GM19240 (cell line): ENCODE measurements around the gene BACH2.
"Not testable (repeated sequence)": the region's sequence is repeated elsewhere in the genome, so short reads cannot be mapped to it uniquely, and the experiment has no call there.

Experiments
- DNase-seq: peaks from one replicate; pipeline ENCODE4 v3.0.0; 2011; ENCODE audit warnings: low spot score; ENCODE audit not compliant: insufficient read length

The BACH2 gene

GRCh38 chr6:90214966-90215365, 81.7 kb downstream of the BACH2 start:
- no peak for DNase-seq

- DNase-seq, result no peak
These were observed 82.2 kb downstream of the BACH2 start for GRCh38 chr6:90214461-90214860.

- DNase-seq, result no peak
These were observed 84.4 kb downstream of the BACH2 start for GRCh38 chr6:90212274-90212673.

DNA sequence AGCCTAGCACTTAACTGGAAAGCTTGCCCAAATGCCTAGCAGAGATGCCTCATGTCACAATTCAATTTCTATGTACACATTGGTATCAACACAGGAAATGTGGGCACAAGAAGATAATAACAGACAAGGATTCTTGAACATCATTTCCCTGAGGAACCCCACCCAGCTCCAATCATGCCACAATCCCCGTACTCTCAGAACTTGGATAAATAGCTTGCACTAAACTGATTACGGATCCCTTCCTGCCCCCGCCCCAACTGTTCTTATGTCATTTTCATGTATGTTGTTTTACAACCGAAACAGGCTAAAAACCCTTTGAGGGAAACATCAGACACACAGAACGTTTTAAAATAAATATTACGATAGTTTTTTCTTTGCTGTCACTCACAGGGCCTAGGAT, 87.1 kb downstream of the BACH2 start:
- DNase-seq, result no peak

DNA sequence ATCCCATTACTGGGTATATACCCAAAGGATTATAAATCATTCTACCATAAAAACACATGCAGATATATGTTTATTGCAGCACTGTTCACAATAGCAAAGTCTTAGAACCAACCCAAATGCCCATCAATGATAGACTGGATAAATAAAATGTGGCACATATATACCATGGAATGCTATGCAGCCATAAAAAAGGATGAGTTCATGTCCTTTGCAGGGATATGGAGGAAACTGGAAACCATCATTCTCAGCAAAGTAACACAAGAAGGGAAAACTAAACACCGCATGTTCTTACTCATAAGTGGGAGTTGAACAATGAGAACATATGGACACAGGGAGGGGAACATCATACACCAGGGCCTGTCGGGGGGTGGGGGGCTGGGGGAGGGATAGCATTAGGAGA, 88.0 kb downstream of the BACH2 start:
- not testable (repeated sequence) for DNase-seq

- DNase-seq, result no peak
These were observed 92.2 kb downstream of the BACH2 start for GRCh38 chr6:90204327-90205056.

DNA sequence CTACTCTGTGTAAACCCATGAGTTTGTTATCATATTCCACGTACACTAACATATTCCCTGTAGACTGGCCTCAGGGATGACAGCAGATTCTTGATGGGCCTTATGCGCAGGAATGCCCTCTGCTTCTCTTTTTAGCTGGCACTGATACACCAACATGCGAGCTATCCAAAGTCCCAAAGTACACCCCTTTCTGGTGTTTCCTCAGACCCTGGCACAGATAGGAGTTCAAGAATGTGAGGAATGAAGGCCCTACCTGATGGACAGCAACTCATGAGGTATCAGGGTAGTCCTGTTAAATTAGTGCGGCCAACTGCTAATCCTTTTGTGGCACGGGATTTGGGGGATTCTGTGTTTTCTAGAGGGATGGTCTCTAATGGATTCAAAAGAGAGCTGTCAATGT, 93.0 kb downstream of the BACH2 start:
- DNase-seq, result no peak

DNA sequence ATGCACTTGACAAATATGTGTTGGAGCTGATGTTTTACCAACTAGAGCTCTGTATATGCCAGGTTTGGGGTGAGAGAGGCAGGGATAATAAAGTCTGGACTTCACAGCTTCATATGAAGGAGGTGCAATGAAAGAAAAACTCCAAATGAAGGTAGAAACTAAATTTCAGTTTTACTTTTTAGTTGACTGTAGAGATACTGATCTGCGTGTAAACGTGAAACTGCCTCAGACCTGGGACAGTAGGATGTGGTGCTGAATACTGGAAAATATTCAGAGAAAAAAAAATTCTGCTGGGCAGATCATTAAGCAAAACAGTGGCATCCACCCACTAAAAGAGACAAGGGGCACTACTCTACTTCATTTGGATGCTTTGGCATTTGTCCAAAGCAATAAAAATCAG, 94.5 kb downstream of the BACH2 start:
- no peak for DNase-seq

- no peak for DNase-seq
These were observed 96.7 kb downstream of the BACH2 start for GRCh38 chr6:90199900-90200299.

DNA sequence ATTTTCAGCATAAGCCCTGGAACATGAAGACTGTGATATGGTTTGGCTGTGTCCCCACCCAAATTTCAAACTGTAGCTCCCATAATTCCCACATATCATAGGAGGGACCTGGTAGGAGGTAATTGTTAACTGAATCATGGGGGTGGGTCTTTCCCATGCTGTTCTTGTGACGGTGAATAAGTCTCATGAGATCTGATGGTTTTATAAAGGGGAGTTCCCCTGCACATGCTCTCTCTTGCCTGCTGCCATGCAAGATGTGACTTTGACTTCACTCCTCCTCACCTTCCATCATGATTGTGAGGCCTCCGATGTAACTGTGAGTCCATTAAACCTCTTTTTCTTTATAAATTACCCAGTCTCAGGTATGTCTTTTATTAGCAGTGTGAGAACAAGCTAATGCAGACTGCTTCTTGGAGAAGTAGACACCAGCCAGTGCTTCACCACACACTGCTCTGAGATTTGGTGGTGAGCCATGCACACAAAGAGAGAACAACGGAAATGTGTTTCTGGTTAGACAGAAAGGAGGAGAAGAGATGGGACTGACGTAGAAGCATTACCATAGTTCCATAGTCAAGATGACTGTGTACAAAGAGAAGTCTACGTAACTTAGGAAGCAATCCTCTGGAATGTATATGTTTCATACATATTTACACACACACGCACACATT, 97.8 kb downstream of the BACH2 start:
- no peak for DNase-seq

DNA sequence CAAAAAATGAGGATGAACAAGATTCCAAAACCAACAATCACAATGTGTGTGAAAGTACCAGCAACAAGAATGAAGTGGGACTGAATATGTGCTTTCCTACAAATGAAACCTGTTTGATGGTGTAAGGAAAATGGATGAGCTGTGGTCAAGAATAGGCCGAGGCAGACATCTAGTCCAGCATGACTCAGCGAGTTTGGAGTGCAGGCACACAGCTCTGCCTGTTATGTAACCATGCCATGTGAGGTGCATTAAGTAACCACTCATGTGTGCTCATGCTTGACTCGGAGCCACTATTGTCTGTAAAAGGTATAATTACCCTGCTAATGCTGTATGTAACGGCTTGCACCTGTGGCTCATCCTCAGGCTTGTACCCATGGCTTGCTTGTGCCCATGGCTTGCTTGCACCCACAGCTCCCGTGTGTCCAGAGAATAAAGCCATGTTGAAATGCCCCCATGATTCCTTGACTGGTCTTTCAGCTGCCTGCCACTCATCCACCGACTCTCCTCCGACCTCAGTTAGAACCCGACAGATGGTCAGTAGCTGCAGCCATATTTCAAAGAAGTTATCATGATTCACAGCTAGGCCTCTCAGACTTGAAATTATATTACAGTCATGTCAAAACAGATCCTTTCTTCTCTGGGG, 98.7 kb downstream of the BACH2 start:
- DNase-seq, result no peak

DNA sequence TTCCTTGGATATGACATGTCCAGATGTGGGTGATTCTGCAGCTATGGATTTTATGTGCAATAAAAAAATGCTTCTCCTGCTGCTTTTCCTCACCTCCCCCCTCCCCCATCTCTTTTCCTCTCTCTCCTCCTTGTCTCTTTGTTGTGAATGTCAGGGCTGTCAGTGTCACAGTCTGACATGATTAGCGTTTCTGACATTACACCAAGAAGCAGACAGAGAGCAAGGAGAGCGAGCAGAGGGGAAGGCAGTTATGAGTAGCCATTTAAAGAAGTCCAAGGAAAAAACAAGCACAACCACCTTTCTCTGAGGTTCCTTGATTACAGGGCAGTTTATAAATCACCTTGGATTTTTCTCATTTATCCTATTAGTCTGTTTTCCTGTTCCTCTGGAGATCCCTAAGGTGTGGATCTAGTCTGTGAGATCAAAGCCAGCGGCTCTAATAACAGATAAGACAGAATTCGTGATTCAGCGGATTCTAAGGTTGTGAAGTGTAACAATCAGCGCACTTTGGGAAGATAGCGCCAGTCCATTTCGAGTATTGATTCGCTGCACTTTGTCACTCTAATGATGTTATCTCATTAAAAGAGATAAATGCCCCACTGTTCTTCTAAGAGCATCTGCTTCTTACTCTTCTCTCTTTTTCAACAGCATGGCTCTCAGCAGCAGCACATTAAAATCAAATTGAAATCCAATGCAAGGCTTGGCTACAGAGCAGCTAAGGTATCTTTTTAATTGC, 101.4 kb downstream of the BACH2 start:
- DNase-seq, result no peak

DNA sequence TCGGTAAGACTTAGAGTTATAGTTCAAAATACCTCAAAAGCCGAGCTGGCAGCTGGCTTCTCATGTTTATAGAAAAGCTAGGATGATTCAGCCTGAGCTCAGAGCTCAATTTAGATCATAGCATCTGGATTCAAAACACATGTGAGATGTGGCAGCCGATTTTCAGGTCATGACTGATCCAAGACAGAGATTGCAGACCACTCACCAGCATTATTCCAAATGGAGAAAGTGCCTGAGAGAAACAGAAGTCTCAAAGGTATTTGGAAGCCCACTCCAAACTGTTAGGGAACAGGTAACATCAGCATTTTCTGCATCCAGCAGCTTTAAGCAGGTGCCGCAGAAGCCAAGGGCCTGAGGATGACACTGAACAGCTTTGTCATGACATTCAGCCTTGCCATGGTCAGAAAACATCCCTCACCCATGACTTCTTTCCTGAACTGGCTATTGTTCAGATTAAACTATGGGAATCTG, 102.2 kb downstream of the BACH2 start:
- no peak for DNase-seq

GRCh38 chr6:90193359-90193758, 103.3 kb downstream of the BACH2 start:
- DNase-seq, result no peak

GRCh38 chr6:90192857-90193256, 103.8 kb downstream of the BACH2 start:
- DNase-seq, result no peak

DNA sequence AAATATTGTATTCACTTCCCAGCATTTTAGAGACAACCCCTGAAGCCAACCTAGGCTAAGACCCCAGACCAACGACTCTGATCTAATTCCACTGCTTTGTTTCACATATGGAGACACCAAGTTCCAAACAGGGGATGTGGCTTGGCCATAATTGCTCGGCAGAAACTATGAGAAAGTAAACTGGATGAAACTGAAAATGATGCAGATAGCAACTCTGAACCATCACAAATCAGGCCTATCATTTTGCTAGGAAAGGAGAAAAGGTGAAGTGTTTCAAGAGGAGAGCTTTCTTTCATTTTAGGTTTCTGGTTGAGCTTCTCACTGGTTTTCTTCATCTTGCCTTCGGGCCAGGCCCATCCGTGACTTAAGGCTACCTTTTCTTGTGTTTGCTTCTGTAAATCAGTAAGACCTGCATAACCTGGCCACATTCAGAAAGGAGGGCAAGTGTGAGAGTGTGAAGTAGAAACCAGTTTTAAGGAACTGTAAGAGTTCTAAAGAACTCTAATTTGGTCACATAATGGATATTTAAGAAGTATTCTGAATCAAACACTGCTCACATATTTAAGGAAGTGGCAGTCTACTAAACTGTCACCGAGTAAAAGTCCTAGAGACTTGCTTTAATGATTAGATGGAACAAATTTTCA, 105.8 kb downstream of the BACH2 start:
- DNase-seq, result no peak

DNA sequence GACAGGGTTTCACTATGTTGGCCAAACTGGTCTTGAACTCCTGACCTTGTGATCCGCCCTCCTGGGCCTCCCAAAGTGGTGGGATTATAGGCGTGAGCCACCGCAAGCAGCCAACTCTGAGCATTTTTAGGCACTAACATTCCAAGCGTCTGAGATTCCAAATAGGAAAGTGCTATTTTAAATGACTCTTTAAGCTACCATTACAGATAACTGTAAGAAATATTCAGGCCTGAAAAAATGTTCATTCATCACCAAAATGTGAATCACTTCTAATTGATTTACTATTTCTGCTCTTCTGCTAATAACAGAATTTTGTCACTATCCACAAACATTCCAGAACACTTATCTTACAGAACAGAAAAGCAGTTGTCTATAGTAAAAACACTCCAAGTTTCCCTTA, 106.5 kb downstream of the BACH2 start:
- no peak for DNase-seq

DNA sequence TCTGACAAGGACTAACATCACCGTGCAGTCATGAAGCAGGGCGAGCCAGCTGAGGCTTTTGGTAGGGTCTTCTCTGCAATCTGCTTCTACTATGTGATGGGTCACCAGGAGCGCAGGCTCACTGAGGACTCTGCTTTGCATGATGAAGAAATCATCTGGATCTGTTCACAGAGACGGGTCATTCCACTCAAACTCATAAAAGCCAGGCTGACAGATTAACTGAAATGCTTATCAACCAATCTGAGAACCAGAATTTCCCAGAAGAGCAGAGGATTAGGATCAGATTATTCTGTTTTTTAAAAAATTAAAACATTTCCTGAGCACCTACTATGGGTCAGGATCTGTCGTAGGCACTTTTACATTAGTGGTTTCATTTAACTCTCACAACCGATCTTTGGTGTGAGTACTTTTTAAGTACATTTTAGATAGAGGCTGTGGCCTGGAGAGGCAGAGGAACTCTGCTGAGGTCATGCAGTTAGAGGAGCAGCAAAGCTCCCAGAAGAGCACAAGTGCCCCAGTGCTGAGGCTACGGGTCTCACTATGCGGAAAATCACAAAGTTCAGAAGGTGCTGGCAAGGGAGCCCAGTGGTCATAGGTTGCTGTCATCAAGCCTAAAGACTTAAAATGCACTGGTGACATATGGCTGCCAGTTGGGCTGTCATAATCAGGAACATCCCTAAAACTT, 109.1 kb downstream of the BACH2 start:
- no peak for DNase-seq

GRCh38 chr6:90186637-90187371, 109.8 kb downstream of the BACH2 start:
- DNase-seq, result no peak

- no peak for DNase-seq
These were observed 110.6 kb downstream of the BACH2 start for GRCh38 chr6:90186026-90186425.
